Activated CD8-positive, alpha-beta memory T cell treated with anti-CD3 and anti-CD28 coated beads for 48 hours (primary cell): ENCODE data around the gene CXCR2.
"Not testable (repeated sequence)": the region's sequence is repeated elsewhere in the genome, so short reads cannot be mapped to it uniquely, and the experiment has no call there.

Experiments
- DNase-seq, 3 experiments: peaks; one replicate each; pipeline ENCODE4 v3.0.0-alpha.2; 2020; ENCODE audit warnings: low read depth in 2 of 3, low spot score in 2 of 3

Gene CXCR2

DNA sequence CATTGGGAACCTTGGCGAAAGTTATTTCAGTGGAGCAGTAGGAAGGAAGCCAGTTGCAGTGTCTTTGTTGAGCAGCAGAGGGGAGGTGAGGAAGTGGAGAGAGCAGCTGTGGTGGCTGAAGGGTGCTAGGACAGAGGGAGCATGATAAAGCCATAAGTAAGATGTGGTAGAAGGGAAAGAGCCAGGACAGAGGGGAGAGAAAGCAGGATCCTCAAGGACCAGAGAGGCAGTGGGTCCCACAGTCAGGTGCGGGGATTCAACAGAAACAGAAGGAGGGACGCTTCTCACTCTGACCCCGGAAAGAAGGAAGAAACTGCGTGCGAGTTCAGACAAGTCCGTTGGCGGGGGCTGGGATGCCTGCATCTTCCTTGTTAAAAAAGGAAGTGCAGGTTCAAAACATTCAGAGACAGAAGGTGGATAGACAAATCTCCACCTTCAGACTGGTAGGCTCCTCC, at the start of gene CXCR2:
Gene CXCR2, plus strand, starts transcription at position 403 of the 455 bp plus-strand sequence. CDS start 8,774 bp downstream, outside the sequence.
- no peak for DNase-seq

DNA sequence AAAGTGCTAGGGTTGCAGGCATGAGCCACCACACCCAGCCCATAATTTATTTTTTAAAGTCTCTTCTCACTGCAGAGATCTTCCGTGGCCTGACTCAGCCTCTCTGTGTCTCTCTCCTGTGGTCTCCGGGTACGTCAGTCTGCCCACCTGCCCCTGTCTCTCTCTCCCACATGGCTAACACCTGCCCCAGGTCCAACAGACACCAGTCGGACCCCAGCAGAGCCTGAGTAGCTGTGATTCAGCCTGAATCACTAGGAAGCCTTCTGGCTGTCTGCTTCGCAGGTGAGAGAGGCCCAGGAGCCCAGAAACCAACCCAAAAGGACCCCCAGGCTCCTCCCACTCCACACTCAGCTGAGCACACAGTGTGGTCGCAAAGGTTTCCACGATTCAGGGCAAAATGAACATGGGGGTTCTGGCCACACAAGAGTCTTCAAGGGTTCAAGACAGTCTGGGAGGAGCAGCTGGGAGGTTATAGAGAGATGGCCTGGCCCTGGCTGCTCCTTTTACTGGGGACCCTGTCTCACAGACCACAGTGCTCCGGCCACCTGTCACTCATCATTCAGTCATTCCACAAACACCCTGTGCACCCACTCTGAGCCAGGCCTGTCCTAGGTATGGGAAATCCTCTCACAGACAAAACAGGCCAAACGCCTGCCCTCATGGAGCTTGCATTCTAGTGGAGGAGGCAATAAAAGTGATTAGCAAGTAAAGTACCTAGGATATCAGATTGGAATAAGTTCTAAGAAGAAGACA, 48.2 kb upstream of the CXCR2 start:
- DNase-seq, result no peak

DNA sequence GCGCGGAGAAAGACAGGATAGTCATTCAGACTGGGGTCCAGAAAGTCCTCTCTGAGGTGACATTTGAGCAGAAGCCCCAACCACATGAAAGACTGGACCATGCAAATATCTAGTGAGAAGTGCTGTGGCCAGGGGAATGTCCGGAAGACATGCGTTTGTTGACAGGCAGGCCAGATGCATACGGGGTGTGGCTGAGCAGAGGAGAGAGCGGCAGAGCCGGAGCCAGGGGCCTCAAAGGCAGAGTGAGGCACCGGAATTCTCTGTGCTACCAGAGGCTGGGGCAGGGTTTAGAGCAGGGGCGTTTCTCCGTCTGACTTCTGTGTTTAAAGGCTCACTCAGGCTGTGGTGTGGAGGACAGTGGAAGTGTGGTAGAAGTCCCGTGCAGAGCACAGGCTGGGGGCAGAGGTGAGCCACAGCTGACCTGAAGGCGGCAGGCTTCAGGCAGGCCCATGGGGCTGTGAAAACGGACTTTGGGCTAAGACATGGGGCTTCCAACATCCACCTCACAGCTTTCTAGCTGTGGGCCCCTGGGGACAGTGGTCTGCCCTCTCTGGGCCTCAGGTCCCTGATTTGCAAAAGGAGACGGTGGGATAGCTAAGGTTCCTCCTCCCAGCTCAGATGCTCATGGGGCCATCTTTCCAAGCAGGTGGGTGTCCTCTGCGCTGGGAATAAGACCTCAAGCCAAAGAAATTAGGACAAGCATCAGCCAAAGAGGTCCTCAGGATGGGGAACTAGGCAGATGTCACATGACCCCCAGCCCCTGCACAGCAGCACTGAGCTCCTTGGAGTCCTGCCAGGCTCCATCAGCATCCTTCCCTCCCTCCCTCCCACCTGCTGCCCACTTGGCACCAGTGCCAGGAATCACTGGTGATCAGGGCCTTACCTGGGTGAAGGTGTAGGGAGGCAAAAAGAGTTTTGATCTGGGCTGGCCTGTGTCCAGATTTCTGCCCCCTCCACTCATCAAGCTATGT, 45.6 kb upstream of the CXCR2 start:
- no peak for DNase-seq

DNA sequence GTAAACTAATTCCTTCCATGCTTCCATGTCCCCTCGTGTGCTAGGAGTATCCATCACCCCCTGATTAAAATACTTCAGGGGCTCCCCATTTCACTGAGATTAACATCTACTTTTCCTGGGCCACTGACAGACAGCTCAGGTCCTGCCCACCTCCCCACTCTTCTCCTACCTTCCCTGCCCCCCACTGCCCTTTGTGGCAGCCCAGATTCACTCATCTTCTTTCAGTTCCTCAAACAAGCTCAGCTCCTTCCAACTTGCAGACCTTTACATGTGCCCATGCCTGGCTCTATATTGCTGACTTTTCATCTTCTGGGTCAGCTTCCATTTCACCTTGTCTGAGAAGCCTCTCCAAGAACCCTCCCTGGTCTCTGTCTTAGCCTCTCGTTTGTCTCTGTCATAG, 44.8 kb upstream of the CXCR2 start:
- DNase-seq, result no peak

DNA sequence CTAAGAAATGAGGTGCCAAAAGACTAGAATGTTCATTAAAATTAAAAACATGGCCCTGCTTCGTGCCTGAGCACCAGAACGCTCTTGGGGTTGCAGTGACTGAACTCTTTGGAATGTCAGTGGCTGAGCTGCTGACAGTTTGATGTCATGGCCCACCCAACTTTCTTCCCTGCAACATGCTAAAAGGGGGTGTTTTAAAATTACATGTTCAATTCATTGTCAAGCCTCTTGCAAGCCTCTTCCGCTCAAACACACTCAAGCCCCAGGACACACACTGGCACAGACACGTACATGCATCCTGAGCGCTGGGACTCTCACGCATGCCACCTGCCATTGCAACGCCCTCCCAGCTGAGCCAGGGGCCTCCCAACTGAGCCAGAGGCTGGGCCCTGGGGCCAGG, 44.1 kb upstream of the CXCR2 start:
- DNase-seq, result no peak

DNA sequence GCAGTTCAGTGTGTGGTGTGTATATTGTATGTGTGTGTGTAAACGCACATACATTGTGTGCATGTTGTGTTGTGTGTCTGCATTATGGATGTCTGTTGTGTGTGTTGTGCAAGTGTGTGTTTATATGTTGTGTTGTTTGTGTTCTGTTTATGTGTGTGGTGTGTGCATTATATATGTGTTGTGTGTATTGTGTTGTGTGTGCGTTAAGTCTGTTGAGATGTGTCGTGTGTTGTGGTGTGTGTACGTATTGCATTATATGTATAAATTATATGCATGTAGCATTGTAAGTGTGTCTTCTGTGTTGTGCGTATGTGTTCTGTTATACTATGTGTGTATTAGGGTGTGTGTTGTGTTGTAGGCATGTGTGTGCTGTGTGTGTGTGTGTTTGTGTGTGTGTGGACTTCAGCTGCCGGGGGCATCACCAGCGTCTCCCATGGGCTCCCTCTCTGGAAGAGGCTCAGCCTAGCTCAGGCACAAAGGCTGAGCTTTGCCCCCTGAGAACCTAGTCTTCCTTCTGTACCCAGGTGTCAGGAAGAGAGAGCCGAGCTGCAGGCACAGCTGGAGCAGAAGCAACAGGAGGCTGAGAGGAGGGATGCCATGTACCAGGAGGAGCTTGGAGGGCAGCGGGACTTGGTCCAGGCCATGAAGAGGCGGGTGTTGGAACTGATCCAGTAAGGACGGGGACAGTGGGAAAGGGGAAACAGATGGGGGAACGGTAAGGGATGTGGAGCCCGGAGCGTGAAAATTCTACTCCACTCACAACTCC, 43.1 kb upstream of the CXCR2 start:
- DNase-seq, result no peak

DNA sequence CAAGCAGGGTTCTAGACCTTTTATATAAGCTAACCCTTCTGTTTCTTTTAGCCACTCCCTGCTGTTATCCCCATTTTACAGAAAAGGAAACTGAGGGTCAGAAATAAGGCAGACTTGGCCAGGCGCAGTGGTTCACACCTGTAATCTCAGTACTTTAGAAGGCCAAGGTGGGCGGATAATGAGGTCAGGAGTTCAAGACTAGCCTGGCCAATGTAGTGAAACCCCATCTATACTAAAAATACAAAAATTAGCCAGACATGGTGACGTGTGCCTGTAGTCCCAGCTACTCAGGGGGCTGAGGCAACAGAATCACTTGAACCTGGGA, 42.5 kb upstream of the CXCR2 start:
- no peak for DNase-seq

DNA sequence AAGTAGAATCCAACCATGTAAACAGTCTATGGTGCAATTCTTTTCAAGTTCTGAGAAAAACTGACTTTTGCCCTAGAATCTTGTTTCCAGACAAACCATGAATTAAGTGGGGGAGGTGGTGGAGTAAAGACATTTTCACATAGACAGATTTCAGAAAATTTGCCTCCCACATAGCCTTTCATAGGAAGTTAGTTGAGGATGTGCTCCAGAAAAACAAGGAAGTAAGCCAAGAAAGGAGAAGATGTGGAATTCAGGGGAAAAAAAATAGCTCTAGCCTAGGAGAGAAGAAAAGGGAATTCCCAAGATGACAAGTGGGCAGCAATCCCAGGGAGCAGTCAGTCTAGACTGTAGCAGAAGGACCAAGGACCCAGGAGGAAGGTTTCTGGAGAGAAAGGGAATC, 39.4 kb upstream of the CXCR2 start:
- no peak for DNase-seq

DNA sequence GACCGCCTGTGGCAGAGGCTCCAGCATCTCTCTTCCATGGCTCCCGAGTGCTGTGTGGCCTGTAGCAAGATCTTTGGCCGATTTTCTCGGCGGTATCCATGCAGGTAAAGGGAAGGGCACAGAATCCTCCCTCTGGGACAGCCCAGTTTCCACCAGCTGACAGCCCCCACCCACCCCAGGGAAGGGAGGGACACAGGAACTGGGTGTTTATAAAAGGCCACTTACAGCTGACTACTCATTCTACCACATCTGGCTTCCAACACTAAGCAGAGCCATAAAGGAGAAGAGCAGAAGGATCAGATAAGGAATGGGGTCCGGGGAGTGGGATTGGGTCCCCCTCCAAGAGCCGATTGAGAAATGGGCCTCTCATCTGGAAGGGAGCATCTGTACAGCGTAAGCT, 36.6 kb upstream of the CXCR2 start:
- DNase-seq, result no peak

DNA sequence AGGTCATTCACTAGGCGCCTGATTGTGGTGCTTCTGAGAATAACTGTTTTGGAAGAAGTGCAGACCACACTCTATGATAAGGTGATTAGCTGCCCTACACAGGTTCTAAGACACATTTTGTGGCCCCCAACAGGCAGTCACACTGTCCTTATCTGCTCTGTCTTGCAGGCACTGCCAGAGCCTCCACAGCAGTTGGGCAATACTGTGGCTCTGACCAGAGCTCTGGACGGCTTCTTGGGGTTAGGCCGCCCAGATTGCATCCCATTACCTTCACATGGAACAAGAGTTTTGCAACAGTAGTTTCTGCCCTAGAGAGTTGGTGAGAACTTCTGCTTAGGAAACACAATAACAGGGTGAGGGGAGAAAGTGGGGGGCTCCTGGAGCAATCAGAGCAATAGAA, 34.1 kb upstream of the CXCR2 start:
- no peak for DNase-seq

DNA sequence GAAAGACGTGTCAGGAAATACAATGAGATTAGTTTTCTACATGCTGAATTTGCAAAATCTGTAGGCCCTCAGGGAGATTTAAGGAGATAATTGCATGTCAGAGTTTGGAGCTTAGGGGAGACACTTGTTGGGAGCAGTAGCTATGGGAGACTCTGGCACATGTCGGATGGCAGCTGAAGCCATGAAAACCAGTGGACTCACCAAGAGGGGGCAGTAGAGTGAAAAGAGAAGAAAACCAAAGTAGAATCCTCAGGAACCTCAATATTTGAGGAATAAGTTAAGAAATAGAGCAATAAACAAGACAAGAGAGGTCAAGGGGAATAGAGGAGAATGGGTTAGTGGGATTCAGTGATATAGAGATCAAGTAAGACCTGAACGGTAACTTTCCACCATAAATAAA, 31.9 kb upstream of the CXCR2 start:
- no peak for DNase-seq

DNA sequence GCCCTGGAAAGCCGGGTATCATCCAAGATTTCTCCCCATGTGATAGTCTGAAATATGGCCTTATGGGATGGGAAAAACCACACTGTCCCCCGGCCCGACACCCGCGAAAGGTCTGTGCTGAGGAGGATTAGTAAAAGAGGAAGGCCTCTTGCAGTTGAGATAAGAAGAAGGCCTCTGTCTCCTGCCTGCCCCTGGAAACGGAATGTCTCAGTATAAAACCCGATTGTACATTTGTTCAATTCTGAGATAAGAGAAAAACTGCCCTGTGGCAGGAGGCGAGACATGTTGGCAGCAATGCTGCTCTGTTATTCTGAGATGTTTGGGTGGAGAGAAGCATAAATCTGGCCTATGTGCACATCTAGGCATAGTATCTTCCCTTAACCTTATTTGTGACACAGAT, 30.0 kb upstream of the CXCR2 start:
- no peak for DNase-seq

DNA sequence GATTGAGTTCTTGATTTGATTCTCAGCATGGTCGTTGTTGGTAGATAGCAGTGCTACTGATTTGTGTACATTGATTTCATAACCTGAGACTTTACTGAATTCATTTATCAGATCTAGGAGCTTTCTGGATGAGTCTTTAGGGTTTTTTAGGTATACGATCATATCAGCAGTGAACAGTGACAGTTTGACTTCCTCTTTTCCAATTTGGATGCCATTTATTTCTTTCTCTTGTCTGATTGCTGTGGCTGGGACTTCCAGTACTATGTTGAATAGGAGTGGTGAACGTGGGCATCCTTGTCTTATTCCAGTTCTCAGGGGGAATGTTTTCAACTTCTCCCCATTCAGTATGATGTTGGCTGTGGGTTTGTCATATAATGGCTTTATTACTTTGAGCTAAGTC, 27.9 kb upstream of the CXCR2 start:
- DNase-seq, result no peak

DNA sequence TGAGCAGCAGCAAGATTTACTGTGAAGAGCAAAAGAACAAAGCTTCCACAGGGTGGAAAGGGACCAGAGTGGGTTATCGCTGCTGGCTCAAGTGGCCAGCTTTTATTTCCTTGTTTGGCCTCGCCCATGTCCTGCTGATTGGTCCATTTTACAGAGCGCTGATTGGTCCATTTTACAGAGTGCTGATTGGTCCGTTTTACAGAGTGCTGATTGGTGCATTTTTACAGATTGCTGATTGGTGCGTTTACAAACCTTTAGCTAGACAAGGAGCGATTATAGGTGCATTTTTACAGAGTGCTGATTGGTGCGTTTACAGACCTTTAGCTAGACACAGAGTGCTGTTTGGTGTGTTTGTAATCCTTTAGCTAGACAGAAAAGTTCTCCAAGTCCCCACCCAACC, 17.0 kb upstream of the CXCR2 start:
- not testable (repeated sequence) for DNase-seq

DNA sequence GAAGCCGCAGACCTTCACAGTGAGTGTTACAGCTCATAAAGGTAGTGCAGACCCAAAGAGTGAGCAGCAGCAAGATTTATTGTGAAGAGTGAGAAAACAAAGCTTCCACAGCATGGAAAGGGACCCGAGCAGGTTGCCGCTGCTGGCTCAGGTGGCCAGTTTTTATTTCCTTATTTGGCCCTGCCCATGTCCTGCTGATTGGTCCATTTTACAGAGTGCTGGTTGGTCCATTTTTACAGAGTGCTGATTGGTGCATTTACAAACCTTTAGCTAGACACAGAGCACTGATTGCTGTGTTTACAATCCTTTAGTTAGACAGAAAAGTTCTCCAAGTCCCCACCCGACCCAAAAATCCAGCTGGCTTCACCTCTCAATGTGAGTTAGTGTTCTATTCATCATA, 4.0 kb upstream of the CXCR2 start:
- not testable (repeated sequence) for DNase-seq

DNA sequence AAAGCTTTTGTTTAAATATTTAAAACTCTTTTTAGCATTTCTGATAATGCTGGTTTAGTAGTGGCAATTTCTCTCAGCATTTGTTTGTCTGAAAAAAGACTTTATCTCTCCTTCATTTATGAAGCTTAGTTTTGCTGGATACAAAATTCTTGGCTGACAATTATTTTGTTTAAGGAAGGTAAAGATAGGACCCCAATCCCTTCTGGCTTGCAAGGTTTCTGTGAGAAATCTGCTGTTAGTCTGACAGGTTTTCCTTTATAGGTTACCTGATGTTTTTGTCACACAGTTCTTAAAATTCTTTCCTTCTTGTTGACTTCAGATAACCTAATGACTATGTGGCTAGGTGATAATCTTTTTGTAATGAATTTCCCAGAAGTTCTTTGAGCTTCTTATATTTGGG, 3.5 kb upstream of the CXCR2 start:
- DNase-seq, result not testable (repeated sequence)

DNA sequence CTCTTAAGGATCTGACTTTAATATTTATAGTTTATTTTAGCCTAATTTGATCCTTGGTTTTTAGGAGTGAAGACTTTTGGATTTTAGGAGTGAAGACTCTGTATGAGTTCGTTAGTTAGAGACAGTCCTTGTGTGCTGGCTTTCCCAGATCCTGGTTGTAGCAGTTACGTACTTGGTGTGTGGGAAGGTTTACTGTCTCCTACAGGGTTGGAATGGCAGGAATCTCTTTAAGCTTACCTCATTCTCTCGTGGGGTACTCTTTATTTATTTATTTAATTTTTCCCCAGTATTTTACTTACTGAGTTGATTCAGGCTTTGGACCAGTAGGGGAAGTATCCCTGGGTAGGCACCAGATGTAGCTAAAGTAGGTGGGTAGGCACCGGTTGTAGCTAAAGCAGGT, 1.8 kb upstream of the CXCR2 start:
- no peak for DNase-seq

DNA sequence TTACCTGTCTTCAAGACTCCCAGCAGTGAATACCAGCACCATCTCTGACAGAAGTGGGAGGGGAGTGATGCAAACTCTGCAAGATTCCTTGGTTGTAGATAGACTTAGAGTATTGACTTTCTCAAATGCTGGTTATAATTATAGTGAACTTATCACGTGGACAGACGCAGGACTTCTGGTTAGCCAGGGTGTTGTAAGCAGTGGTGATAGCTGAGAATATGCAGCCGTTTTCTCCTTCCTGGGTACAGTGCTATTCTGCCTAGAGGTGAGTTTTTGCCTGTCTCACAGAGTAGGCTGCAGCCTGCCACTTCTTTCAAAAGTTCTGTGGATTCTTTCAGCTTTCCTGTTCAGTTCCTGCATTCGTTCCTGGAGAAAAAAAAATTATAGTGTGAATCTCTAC, 733 bp upstream of the CXCR2 start:
- no peak for DNase-seq

DNA sequence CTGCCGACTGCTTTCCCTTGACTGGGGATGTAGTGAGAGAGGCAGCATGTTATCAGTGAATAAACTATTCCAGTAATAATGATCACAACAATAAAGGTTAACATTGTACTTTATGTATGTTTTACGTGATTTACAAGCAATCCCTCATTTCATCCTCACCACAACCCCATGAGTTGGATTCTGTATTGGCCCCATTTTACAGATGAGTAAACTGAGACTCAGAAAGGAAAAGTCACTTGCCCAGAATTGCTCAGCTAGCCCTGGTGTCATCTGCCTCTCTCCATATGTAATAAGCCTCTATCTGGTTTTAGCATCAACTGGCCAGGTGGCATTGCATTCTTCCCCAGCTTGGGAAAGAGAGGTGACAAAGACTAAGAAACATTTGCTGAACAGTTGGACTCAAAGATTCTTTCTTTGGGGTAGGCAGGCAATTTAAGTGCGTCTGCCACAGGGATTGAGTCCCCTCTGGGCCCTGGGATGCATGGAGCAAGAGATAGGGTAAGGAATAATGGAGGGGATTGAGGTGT, 2.2 kb downstream of the CXCR2 start:
- DNase-seq, result no peak

DNA sequence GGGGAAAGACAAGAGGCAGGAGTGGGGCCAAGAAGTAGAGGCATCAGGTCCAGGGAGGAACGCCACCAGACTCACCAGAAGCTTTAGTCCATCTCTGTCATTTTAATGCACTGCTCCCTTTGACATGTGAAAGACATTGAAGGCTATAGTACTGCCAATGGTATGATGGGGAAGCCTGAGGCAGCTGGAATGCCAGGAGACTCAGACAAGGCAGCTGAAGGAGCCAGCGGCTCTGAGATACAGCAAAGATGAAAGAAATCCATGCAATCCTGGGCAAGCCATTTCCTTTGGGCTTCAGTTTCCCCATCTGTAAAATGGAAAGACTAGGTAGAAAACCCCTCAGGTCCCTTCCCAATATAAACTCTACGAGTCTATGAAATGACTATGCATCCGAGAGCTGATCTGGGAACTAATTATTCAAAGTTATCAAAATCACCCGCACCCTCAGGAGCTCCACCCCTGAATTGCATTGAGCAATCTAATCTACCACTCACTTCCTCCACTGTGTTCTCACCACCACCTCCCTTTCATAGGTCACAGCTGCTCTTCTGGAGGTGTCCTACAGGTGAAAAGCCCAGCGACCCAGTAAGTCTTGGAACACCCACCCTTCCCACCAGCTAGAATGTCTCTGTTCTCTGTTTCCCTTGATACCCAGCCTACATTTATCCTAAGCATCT, 3.1 kb downstream of the CXCR2 start:
- no peak for DNase-seq
